ENCODE results near the gene NFATC2IP. TPM values are rescaled to one million over a fixed set of nuclear protein-coding genes. Genes with fewer than 3 reads are reported as not detected.

Gene NFATC2IP
- polyA plus RNA-seq, 1 donor (not counting 4 experiments of a cell fraction or from before 2014, with no cell fraction given): 56.5 TPM

DNA sequence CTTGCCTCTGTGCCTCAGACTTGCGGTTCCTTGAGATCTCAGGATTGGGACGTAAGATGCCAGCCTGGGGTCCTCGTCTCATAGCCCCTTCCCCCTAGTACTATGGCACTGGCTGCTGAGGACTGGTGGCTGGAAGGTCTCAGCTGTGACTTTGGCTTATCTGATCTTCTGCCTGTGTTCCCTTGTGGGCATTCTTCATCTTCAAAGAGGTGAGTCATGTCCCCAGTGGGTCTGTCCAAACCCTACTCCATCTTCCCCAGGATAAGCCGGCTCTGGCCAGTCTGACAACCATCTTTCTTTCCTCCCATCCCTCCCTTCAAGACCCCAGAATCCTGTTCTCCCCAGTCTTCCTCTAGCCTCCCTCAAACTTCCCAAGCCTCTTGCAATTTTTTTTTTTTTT is 15.4 kb upstream of the NFATC2IP start:
- H3K9me3 ChIP-seq (ENCODE audit: control insufficient read depth, low read depth, low read length): no peaks in the 10 kb centered on the region
- no peaks in the 10 kb centered on the region for H3K9me1 ChIP-seq (ENCODE audit: control insufficient read depth, extremely low read depth, insufficient read depth, low read length)
- H3K27me3 ChIP-seq (ENCODE audit: control insufficient read depth, extremely low read depth, insufficient read depth, low read length): no peaks in the 10 kb centered on the region
- H3K36me3 ChIP-seq (ENCODE audit: control insufficient read depth in 2 of 2, extremely low read depth in 1 of 2, insufficient read depth in 2 of 2, low read length in 2 of 2): no peaks in the 10 kb centered on the region
- H3K4me3 ChIP-seq (ENCODE audit: control insufficient read depth in 2 of 3, extremely low read depth in 1 of 3, insufficient read depth in 2 of 3, low read depth in 1 of 3, low read length in 3 of 3): no peak overlapping the region
- TF ChIP-seq, protein P1, sequence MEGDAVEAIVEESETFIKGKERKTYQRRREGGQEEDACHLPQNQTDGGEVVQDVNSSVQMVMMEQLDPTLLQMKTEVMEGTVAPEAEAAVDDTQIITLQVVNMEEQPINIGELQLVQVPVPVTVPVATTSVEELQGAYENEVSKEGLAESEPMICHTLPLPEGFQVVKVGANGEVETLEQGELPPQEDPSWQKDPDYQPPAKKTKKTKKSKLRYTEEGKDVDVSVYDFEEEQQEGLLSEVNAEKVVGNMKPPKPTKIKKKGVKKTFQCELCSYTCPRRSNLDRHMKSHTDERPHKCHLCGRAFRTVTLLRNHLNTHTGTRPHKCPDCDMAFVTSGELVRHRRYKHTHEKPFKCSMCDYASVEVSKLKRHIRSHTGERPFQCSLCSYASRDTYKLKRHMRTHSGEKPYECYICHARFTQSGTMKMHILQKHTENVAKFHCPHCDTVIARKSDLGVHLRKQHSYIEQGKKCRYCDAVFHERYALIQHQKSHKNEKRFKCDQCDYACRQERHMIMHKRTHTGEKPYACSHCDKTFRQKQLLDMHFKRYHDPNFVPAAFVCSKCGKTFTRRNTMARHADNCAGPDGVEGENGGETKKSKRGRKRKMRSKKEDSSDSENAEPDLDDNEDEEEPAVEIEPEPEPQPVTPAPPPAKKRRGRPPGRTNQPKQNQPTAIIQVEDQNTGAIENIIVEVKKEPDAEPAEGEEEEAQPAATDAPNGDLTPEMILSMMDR (optimal IDR thresholded peaks at IDR 0.05 in 1 of 3, IDR thresholded peaks at IDR 0.05 in 1 of 3, conservative IDR thresholded peaks at IDR 0.05 in 1 of 3; ENCODE audit: extremely low read depth in 1 of 3, insufficient read depth in 2 of 3, low read length in 3 of 3): no peak
- no peak for TF ChIP-seq EZH2 (IDR thresholded peaks at IDR 0.05; ENCODE audit: low read length)
- H3K9ac ChIP-seq (ENCODE audit: control insufficient read depth, extremely low read depth, insufficient read depth, low read length): no peak overlapping the region
- H3K4me2 ChIP-seq (ENCODE audit: control insufficient read depth, extremely low read depth, insufficient read depth, low read depth, low read length): no peak overlapping the region
- FAIRE-seq (no peak), DNase-seq (ENCODE audit: low read depth, low spot score) (no peak)
- H3K79me2 ChIP-seq (ENCODE audit: control insufficient read depth, insufficient read depth, low read length): no peaks in the 10 kb centered on the region
- H4K20me1 ChIP-seq (ENCODE audit: control insufficient read depth, extremely low read depth, insufficient read depth, low read length): no peaks in the 10 kb centered on the region
- dilution Hi-C loops (cut with MboI; ENCODE audit: extremely low pct_ligation_motif_present, low sequenced_read_pairs): no loop called here
- no peaks in the 10 kb centered on the region for H3K4me1 ChIP-seq (ENCODE audit: control insufficient read depth, extremely low read depth, insufficient read depth, low read length)
- H2AFZ ChIP-seq (ENCODE audit: control insufficient read depth, low read length): no peak overlapping the region
- H3K27ac ChIP-seq (ENCODE audit: control insufficient read depth, insufficient read depth, low read length): no peak overlapping the region

DNA sequence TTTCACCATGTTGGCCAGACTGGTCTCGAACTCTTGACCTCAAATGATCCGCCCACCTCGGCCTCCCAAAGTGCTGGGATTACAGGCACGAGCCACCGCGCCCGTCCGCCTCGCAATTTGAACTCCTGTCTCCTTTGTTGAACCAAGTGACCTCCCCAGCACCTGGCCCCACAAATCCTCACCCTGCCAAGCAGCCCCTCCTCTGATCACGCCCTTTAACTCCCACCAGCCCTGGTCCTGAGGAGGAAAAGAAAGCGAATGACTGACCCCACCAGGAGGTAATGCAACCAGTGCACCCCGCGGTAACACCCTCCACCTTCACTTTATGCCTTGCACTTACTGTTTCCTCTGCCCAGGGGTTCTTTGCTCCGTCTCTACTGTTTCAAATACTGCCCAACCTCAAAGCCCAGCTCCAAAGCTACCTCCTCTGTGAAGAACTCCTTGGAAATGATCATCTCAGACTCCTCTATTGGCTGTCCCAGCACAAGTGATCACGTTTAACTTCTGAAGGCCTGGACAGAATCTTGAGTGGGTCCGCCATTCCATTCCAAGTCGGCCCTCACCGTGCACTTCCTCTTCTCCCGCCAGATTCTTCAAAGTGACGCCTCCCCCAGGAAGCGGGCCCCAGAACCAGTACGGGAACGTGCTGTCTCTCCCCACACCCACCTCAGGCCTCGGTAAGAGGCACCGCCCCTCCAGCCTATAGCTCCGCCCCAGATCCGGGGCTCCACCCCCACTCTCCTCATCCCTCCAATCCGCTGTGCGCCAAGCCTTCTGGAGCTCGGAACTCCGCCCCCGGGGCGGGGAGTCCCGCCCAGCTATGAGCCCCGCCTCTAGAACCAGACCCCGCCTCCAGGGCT is 14.6 kb upstream of the NFATC2IP start:
- no peaks in the 10 kb centered on the region for H3K79me2 ChIP-seq (ENCODE audit: control insufficient read depth, insufficient read depth, low read length)
- no peak overlapping the region for H3K4me3 ChIP-seq (ENCODE audit: control insufficient read depth in 2 of 3, extremely low read depth in 1 of 3, insufficient read depth in 2 of 3, low read depth in 1 of 3, low read length in 3 of 3)

More for the DNA sequence above, 14.6 kb upstream of the NFATC2IP start:
- H3K36me3 ChIP-seq (ENCODE audit: control insufficient read depth in 2 of 2, extremely low read depth in 1 of 2, insufficient read depth in 2 of 2, low read length in 2 of 2): no peaks in the 10 kb centered on the region
- no peak for FAIRE-seq
- peak; percentile 32 for DNase-seq (ENCODE audit: low read depth, low spot score)
- dilution Hi-C loops (cut with MboI; ENCODE audit: extremely low pct_ligation_motif_present, low sequenced_read_pairs): no loop called here
- no peak overlapping the region for H3K9ac ChIP-seq (ENCODE audit: control insufficient read depth, extremely low read depth, insufficient read depth, low read length)
- no peaks in the 10 kb centered on the region for H4K20me1 ChIP-seq (ENCODE audit: control insufficient read depth, extremely low read depth, insufficient read depth, low read length)
- H3K9me1 ChIP-seq (ENCODE audit: control insufficient read depth, extremely low read depth, insufficient read depth, low read length): no peaks in the 10 kb centered on the region
- H3K4me1 ChIP-seq (ENCODE audit: control insufficient read depth, extremely low read depth, insufficient read depth, low read length): no peaks in the 10 kb centered on the region
- no peak overlapping the region for H3K27ac ChIP-seq (ENCODE audit: control insufficient read depth, insufficient read depth, low read length)
- H3K27me3 ChIP-seq (ENCODE audit: control insufficient read depth, extremely low read depth, insufficient read depth, low read length): no peaks in the 10 kb centered on the region
- H3K9me3 ChIP-seq (ENCODE audit: control insufficient read depth, low read depth, low read length): no peaks in the 10 kb centered on the region
- TF ChIP-seq EZH2 (IDR thresholded peaks at IDR 0.05; ENCODE audit: low read length): no peak
- TF ChIP-seq, protein P1 (optimal IDR thresholded peaks at IDR 0.05 in 1 of 3, IDR thresholded peaks at IDR 0.05 in 1 of 3, conservative IDR thresholded peaks at IDR 0.05 in 1 of 3; ENCODE audit: extremely low read depth in 1 of 3, insufficient read depth in 2 of 3, low read length in 3 of 3): no peak
- peak overlapping the region; percentile 41 for H3K4me2 ChIP-seq (ENCODE audit: control insufficient read depth, extremely low read depth, insufficient read depth, low read depth, low read length)
- peak overlapping the region; percentile 33 for H2AFZ ChIP-seq (ENCODE audit: control insufficient read depth, low read length)
